ENCODE results near the gene ABO.

Gene ABO

DNA sequence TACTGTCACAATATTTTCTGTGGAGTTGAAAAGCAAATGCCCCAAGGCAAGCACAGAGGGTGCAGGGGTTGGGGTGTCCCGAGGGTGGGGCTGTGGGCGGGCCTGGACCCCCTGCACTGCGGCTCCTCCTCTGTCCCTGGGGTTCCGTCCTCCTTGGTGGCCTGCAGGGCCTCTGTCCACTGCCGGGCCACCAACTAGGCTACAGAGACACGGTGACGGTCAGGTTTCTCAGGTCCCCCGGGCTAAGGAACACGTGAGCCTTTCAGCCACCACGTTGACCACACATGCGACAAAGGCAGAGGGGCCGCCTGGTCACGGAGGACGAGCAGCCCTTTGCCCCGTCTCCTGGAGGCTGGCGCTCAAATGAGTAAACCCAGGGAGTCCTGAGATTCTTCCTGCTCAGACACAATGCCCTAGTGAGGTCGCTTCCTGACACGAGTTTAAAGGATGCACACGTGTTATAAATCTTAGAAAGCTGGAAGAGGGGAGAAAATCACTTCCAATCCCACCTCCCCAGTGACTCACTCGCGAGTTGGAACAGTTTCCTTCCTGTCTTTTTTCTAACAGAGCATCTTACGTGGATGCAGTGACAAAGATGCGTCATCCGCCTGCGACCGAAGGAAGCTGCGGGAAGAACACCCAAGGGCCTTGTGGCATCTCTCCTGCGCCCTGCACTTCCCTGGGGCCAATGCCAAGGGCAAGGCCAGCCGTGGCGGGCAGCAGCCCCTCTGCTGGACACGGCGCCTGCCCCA, 41.1 kb downstream of the ABO start:
- TF ChIP-seq ZBTB7A (IDR thresholded peaks at IDR 0.05; ENCODE audit: low read depth): no peak
- TF ChIP-seq TAF1 (IDR thresholded peaks at IDR 0.05; ENCODE audit: low read depth): no peak
- TF ChIP-seq TEAD4 (IDR thresholded peaks at IDR 0.05): no peak
- no peak for TF ChIP-seq EP300 (IDR thresholded peaks at IDR 0.05; ENCODE audit: borderline replicate concordance)
- TF ChIP-seq RAD21 (IDR thresholded peaks at IDR 0.05; ENCODE audit: low read depth): no peak
- TF ChIP-seq TCF12 (IDR thresholded peaks at IDR 0.05; ENCODE audit: low read depth): no peak
- TF ChIP-seq USF1 (IDR thresholded peaks at IDR 0.05): no peak
- no peak for TF ChIP-seq NFIC (IDR thresholded peaks at IDR 0.05)
- TF ChIP-seq, protein P1, sequence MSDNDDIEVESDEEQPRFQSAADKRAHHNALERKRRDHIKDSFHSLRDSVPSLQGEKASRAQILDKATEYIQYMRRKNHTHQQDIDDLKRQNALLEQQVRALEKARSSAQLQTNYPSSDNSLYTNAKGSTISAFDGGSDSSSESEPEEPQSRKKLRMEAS (IDR thresholded peaks at IDR 0.05): no peak

GRCh38 chr9:133230093-133230492, 44.9 kb downstream of the ABO start:
- TF ChIP-seq TAF1 (IDR thresholded peaks at IDR 0.05; ENCODE audit: low read depth) (no peak), CREB1 (IDR thresholded peaks at IDR 0.05; ENCODE audit: low read depth) (no peak), USF1 (IDR thresholded peaks at IDR 0.05) (no peak), YY1 (IDR thresholded peaks at IDR 0.05; ENCODE audit: low read depth) (no peak), CEBPB (IDR thresholded peaks at IDR 0.05) (no peak), REST (IDR thresholded peaks at IDR 0.05; ENCODE audit: low read depth) (no peak), TEAD4 (IDR thresholded peaks at IDR 0.05) (no peak), EP300 (IDR thresholded peaks at IDR 0.05; ENCODE audit: borderline replicate concordance) (no peak), EGR1 (IDR thresholded peaks at IDR 0.05) (no peak), NFIC (IDR thresholded peaks at IDR 0.05) (no peak), FOXM1 (IDR thresholded peaks at IDR 0.05; ENCODE audit: borderline replicate concordance, low read depth) (no peak), TCF12 (IDR thresholded peaks at IDR 0.05; ENCODE audit: low read depth) (no peak), ZBTB7A (IDR thresholded peaks at IDR 0.05; ENCODE audit: low read depth) (no peak), RAD21 (IDR thresholded peaks at IDR 0.05; ENCODE audit: low read depth) (no peak)
- TF ChIP-seq, protein P1 (IDR thresholded peaks at IDR 0.05): no peak

DNA sequence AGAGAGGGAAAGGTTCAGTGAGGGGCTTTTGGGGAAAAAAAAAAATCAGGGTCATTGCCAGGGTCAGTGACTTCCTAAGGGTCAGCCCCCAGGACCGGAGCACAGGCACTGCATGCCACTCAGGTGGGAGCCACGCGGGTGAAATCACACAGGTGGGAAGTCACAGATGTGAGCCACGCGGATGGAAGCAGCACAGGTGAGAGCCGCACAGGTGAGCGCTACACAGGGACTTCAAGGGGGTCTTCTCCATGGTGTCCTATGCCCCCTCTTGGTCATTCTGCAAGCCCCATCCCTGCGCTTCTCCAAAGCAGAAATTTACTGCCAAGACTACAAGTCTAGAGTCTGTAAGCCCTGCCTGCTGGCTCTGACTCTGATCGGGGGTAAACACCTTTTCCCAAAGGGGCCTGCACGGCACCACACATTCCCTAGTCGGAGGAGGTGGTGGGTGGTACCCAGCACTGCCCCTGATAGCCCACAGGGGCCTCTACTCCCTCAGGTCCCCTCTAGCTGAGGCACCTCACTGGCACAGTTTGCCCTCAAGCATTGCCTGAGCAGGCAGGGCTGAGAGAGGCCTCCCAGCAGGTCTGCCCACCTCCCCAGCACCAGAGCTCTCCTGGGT, 47.6 kb downstream of the ABO start:
- TF ChIP-seq USF1 (IDR thresholded peaks at IDR 0.05): no peak
- no peak for TF ChIP-seq REST (IDR thresholded peaks at IDR 0.05; ENCODE audit: low read depth)
- TF ChIP-seq YY1 (IDR thresholded peaks at IDR 0.05; ENCODE audit: low read depth): no peak
- TF ChIP-seq ZBTB7A (IDR thresholded peaks at IDR 0.05; ENCODE audit: low read depth): no peak
- TF ChIP-seq CEBPB (IDR thresholded peaks at IDR 0.05): no peak
- TF ChIP-seq TAF1 (IDR thresholded peaks at IDR 0.05; ENCODE audit: low read depth): no peak
- TF ChIP-seq FOXM1 (IDR thresholded peaks at IDR 0.05; ENCODE audit: borderline replicate concordance, low read depth): no peak
- TF ChIP-seq EP300 (IDR thresholded peaks at IDR 0.05; ENCODE audit: borderline replicate concordance): no peak
- no peak for TF ChIP-seq NFIC (IDR thresholded peaks at IDR 0.05)
- no peak for TF ChIP-seq TCF12 (IDR thresholded peaks at IDR 0.05; ENCODE audit: low read depth)
- TF ChIP-seq TEAD4 (IDR thresholded peaks at IDR 0.05): no peak
- TF ChIP-seq CREB1 (IDR thresholded peaks at IDR 0.05; ENCODE audit: low read depth): no peak
- TF ChIP-seq RAD21 (IDR thresholded peaks at IDR 0.05; ENCODE audit: low read depth): no peak
- TF ChIP-seq, protein P1 (IDR thresholded peaks at IDR 0.05): no peak
- no peak for TF ChIP-seq EGR1 (IDR thresholded peaks at IDR 0.05)

- TF ChIP-seq TAF1 (IDR thresholded peaks at IDR 0.05; ENCODE audit: low read depth) (no peak), TEAD4 (IDR thresholded peaks at IDR 0.05) (no peak), YY1 (IDR thresholded peaks at IDR 0.05; ENCODE audit: low read depth) (no peak), TCF12 (IDR thresholded peaks at IDR 0.05; ENCODE audit: low read depth) (no peak), CREB1 (IDR thresholded peaks at IDR 0.05; ENCODE audit: low read depth) (no peak), NFIC (IDR thresholded peaks at IDR 0.05) (no peak), ZBTB7A (IDR thresholded peaks at IDR 0.05; ENCODE audit: low read depth) (no peak), CEBPB (IDR thresholded peaks at IDR 0.05) (no peak), USF1 (IDR thresholded peaks at IDR 0.05) (no peak), EP300 (IDR thresholded peaks at IDR 0.05; ENCODE audit: borderline replicate concordance) (no peak), FOXM1 (IDR thresholded peaks at IDR 0.05; ENCODE audit: borderline replicate concordance, low read depth) (no peak), RAD21 (IDR thresholded peaks at IDR 0.05; ENCODE audit: low read depth) (no peak), EGR1 (IDR thresholded peaks at IDR 0.05) (no peak), REST (IDR thresholded peaks at IDR 0.05; ENCODE audit: low read depth) (no peak)
- TF ChIP-seq, protein P1 (IDR thresholded peaks at IDR 0.05): no peak
These were observed 48.5 kb downstream of the ABO start for GRCh38 chr9:133226219-133227171.
